ENCODE data around the gene HTR5A.

GRCh38 chr7:155073922-155074321 lies 3.8 kb downstream of the HTR5A start:
- TF ChIP-seq EP300 (IDR thresholded peaks at IDR 0.05) = no peak
- no peak for TF ChIP-seq CTCF (IDR thresholded peaks at IDR 0.05)
- TF ChIP-seq POLR2AphosphoS5 (IDR thresholded peaks at IDR 0.05) = no peak
- TF ChIP-seq POLR2A (IDR thresholded peaks at IDR 0.05) = no peak
